ENCODE data around the gene GRAMD2B.

- TF ChIP-seq ZNF292 (tag by site-specific recombination; IDR thresholded peaks at IDR 0.05; ENCODE audit: borderline replicate concordance, low read depth) (no peak), YY1 (tag by site-specific recombination; IDR thresholded peaks at IDR 0.05) (no peak)
These were observed 63.1 kb downstream of the GRAMD2B start for GRCh38 chr5:126486332-126486731.

All from HEK293 (cell line).